HEK293T (cell line): Measurements from ENCODE around the gene MMS22L.

Experiments
- CTCF ChIA-PET: fragments of 350-600 bp; formaldehyde crosslinking; extraction: SDS; loops from one replicate; lab custom pipeline; 2021; ENCODE audit warnings: antibody characterized with exemption, inconsistent platforms; lab: Yijun Ruan, JAX
- POLR2A ChIA-PET: fragments of 350-600 bp; formaldehyde crosslinking; extraction: SDS; loops from one replicate; lab custom pipeline; 2020; ENCODE audit warnings: antibody characterized with exemption, inconsistent platforms; lab: Yijun Ruan, JAX
- DNase-seq: peaks from one replicate; pipeline ENCODE4 v3.0.0; 2012; ENCODE audit warnings: mixed read lengths; ENCODE audit errors: extremely low spot score
- ARNT ChIP-seq: fragments of 450-650 bp; IDR thresholded peaks from 2 replicates; pipeline ENCODE4 v1.6.1; 2017; ENCODE audit warnings: mild to moderate bottlenecking
- BHLHE40 ChIP-seq: fragments of 450-650 bp; IDR thresholded peaks from 2 replicates; pipeline ENCODE4 v1.6.1; 2016; ENCODE audit warnings: mild to moderate bottlenecking, moderate library complexity, borderline replicate concordance
- CTBP1 ChIP-seq: fragments of 450-650 bp; IDR thresholded peaks from 2 replicates; pipeline ENCODE4 v1.6.1; 2016; ENCODE audit warnings: borderline replicate concordance
- ELF4 ChIP-seq: fragments of 450-650 bp; IDR thresholded peaks from 2 replicates; pipeline ENCODE4 v1.6.1; 2017; ENCODE audit warnings: antibody characterized with exemption
- FOXA1 ChIP-seq: fragments of 450-650 bp; IDR thresholded peaks from 2 replicates; pipeline ENCODE4 v1.6.1; 2016; ENCODE audit warnings: mild to moderate bottlenecking
- FOXK2 ChIP-seq: fragments of 450-650 bp; IDR thresholded peaks from 2 replicates; pipeline ENCODE4 v1.6.1; 2016; ENCODE audit warnings: mild to moderate bottlenecking
- FOXM1 ChIP-seq: fragments of 450-650 bp; IDR thresholded peaks from 2 replicates; pipeline ENCODE4 v1.6.1; 2017; ENCODE audit warnings: mild to moderate bottlenecking, borderline replicate concordance
- HDGF ChIP-seq: fragments of 450-650 bp; IDR thresholded peaks from 2 replicates; pipeline ENCODE4 v1.6.1; 2017; ENCODE audit warnings: antibody characterized with exemption, borderline replicate concordance
- L3MBTL2 ChIP-seq: fragments of 450-650 bp; conservative IDR thresholded peaks from 2 replicates; pipeline ENCODE4 v1.6.1; 2016; ENCODE audit warnings: mild to moderate bottlenecking
- LEF1 ChIP-seq: fragments of 450-650 bp; IDR thresholded peaks from 2 replicates; pipeline ENCODE4 v1.6.1; 2017; ENCODE audit warnings: mild to moderate bottlenecking, borderline replicate concordance
- NFRKB ChIP-seq: fragments of 450-650 bp; IDR thresholded peaks from 2 replicates; pipeline ENCODE4 v1.6.1; 2016; ENCODE audit warnings: mild to moderate bottlenecking, moderate library complexity
- SP1 ChIP-seq: fragments of 450-650 bp; IDR thresholded peaks from 2 replicates; pipeline ENCODE4 v1.6.1; 2017
- SUZ12 ChIP-seq: fragments of 450-650 bp; IDR thresholded peaks from 2 replicates; pipeline ENCODE4 v1.6.1; 2016; ENCODE audit warnings: mild to moderate bottlenecking
- TARDBP ChIP-seq: fragments of 450-650 bp; IDR thresholded peaks from 2 replicates; pipeline ENCODE4 v1.6.1; 2016
- ZNF384 ChIP-seq: fragments of 450-650 bp; IDR thresholded peaks from 2 replicates; pipeline ENCODE4 v1.6.1; 2016
- TF ChIP-seq, protein P1 (sequence below): fragments of 450-650 bp; IDR thresholded peaks from 2 replicates; pipeline ENCODE4 v1.6.1; 2016

The MMS22L gene

DNA sequence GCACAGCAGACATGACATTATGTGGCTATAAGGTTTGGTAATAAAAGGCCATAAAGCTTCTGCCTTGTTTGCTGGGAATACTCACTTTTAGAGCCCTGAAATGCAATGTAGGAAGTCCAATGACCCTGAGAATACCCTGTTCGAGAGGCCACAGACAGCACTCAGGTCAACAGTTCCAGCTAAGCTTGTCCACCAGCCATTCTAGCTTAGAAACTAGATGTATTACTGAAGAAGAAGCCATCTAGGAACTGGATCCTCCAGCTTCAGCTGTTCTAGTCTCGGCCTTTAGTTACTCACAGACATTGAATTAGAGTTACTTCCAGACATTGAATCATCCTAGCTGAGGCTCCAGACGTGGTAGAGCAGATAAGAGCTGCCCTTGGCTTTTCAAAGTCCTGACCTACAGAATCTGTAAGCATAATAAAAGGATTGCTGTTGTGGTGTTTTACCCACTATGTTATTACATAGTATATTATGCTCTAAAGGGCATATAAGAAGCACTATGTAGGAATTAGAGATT is 84.9 kb downstream of the MMS22L start:
- no peak for DNase-seq
- ChIA-PET POLR2A (no interaction called here), CTCF (interaction anchor here (2.3 kb wide), 1 partner anchor 12 kb away, joined by 6 read pairs; no protein-coding TSS in a partner anchor)
- no peak for TF ChIP-seq ZNF384

DNA sequence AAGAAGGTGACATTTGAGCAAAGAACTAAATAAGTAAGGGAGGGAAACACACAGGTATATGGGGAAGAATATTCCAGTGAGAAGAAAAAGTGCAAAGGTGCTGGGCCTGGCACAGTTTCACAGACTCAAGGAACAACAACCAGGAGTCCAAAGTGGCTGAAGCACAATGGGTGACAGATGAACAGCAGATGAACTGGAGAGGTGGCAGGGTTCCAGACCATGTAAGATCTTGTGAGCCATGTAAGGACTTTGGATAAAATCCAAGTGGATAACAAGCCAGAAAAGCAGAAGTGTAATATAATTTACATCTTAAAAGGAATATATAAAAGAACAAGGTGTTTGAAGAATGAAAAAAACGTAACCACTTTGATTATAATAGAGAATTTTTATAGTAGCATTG is 87.9 kb downstream of the MMS22L start:
- no peak for DNase-seq
- POLR2A ChIA-PET = no interaction called here
- TF ChIP-seq CTBP1 (no peak), SP1 (no peak), NFRKB (no peak), ELF4 (no peak), FOXM1 (no peak), LEF1 (no peak), ZNF384 (no peak), FOXA1 (no peak), FOXK2 (no peak), ARNT (no peak), SUZ12 (no peak), TARDBP (no peak), L3MBTL2 (no peak)
- CTCF ChIA-PET = no interaction called here

DNA sequence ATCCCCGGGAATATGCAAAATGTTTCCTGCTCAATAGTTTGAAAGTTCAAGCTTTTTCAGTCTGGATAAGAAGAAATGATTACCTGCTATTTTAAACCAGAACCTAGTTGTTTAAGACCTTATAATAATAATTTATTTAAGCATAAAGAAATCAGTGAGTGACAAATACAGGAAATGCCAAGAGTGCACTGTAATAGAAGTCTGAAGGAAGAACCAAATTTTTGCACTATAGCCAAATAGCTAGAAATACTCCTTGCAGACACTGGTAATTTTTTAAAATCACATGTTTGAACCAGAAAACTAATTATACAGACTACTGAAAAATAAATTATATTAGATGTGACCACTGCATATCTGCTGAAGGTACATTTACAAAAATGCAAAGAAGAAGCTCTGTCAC is 93.2 kb downstream of the MMS22L start:
- TF ChIP-seq HDGF = no peak
- TF ChIP-seq LEF1 = no peak
- no peak for TF ChIP-seq ELF4
- no peak for TF ChIP-seq SUZ12
- no peak for TF ChIP-seq FOXA1
- TF ChIP-seq TARDBP = no peak
- TF ChIP-seq L3MBTL2 = no peak
- TF ChIP-seq, protein P1, sequence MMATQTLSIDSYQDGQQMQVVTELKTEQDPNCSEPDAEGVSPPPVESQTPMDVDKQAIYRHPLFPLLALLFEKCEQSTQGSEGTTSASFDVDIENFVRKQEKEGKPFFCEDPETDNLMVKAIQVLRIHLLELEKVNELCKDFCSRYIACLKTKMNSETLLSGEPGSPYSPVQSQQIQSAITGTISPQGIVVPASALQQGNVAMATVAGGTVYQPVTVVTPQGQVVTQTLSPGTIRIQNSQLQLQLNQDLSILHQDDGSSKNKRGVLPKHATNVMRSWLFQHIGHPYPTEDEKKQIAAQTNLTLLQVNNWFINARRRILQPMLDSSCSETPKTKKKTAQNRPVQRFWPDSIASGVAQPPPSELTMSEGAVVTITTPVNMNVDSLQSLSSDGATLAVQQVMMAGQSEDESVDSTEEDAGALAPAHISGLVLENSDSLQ = no peak
- no peak for TF ChIP-seq ARNT
- TF ChIP-seq FOXK2 = no peak
- no peak for TF ChIP-seq ZNF384
- TF ChIP-seq BHLHE40 = no peak
- no peak for TF ChIP-seq NFRKB
- DNase-seq = no peak
- CTCF ChIA-PET = interaction anchor here (0.8 to 1.7 kb wide), 2 partner anchors 9 to 26 kb away, joined by 3 to 9 read pairs; no protein-coding TSS in a partner anchor
- POLR2A ChIA-PET = no interaction called here

DNA sequence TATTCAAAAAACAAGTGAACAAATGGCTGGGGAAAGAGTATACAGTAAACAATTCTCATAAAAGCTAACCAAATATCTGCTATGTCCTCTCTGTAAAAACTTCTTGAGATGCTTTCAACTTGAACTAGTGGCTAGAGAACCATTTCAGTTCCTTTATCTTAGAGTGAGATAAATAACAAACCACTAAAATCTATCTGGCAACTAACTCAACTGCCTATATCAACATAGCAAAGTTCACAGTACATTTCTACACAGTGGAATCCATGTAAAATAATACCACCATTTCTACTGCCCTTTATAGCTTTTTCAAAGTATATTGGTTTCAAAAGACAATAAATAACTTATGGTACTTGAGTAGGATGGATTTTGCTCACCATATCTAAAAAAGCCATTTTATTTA is 95.1 kb downstream of the MMS22L start:
- TF ChIP-seq FOXK2 (no peak), FOXM1 (no peak), ELF4 (no peak), FOXA1 (no peak), SUZ12 (no peak), NFRKB (no peak), ARNT (no peak), BHLHE40 (no peak), ZNF384 (no peak), L3MBTL2 (no peak), SP1 (no peak), LEF1 (no peak)
- TF ChIP-seq, protein P1 = no peak
- no peak for DNase-seq
- ChIA-PET CTCF (interaction anchor here (0.5 kb wide), 1 partner anchor 19 kb away, joined by 4 read pairs; no protein-coding TSS in a partner anchor), POLR2A (no interaction called here)

DNA sequence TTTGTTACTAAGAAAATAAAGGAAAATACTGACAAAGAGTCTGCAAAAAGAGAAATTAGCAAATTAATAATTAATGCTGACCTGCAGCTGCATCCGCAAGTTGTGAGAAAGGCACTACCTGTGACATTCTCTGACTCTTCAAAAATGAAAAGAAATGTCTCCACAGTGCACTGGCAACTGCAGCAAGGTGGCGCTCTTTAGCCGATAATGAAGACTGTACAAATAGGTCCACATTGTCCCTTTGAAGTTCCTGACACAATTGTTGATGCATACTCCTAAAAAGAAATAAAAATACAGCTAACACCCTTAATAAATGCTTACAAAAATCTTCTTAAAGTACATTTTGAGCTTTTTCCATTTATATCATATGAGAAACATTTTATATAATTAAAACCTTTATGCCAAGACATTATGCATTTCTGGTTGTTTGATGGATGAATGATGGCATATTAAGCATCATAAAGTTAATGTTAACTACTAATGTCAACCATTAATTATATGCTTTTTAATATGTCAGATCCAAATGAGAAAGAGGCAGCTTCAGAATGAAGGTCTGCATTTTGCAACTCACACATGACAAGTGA is 96.5 kb downstream of the MMS22L start:
- no peak for TF ChIP-seq SP1
- 0 out of 2 replicates have a peak, but pooled peaks have one; percentile 59 for TF ChIP-seq LEF1
- POLR2A ChIA-PET = no interaction called here
- CTCF ChIA-PET = interaction anchor here (0.6 to 1.5 kb wide), 8 partner anchors 11 to 84 kb away, joined by 3 to 7 read pairs (median 3); no protein-coding TSS in a partner anchor
- peak; percentile 60 for DNase-seq

DNA sequence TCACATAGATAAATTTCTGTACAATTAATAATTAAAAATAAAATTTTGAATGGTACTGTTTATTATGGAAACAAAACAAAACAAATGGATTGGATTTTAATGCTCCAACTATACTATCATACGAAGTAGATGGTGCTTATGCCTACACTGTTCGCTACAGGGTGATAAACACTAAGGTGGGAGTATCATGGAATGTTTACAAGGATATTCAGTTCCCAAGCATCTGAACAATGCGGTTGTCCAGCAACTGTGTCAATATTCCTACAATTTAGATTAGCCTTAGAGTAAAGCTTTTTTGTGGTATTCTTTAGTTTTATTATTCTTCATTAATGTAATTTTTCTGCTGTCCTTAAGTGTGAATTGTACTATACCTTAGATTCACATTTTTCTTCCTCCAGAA is 105.1 kb downstream of the MMS22L start:
- ChIA-PET POLR2A (no interaction called here), CTCF (no interaction called here)
- DNase-seq = no peak
- TF ChIP-seq HDGF = no peak
- no peak for TF ChIP-seq SP1
- no peak for TF ChIP-seq TARDBP
- TF ChIP-seq NFRKB = no peak
- TF ChIP-seq FOXM1 = no peak
- TF ChIP-seq CTBP1 = no peak
- TF ChIP-seq ZNF384 = no peak

DNA sequence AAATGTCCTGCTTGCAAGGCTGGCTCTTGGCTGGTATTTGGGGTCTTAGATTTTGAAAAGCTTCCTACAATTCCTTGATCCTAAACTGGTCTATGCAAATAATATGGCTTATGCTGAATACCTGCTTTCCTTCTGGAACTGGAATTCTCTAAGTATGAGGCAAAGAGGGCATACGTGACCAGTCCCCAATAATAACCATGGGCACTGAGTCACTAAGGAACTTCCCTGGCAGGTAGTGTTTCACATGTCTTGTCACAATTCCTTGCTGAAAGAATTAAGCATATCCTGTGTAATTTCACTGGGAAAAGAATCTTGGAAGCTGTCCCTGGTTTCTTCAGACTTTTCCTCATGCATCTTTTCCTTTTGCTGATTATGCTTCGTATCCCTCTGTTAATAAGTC is 106.5 kb downstream of the MMS22L start:
- DNase-seq = no peak
- CTCF ChIA-PET = no interaction called here
- TF ChIP-seq CTBP1 (no peak), FOXK2 (no peak), LEF1 (no peak), ELF4 (no peak), L3MBTL2 (no peak), FOXM1 (no peak)
- POLR2A ChIA-PET = no interaction called here
